GM18909 (cell line): ENCODE results near the gene SULT1A3.
A peak's percentile ranks its signal among the peaks of the same experiment; 100 is the strongest.
"Not testable (repeated sequence)": the region's sequence is repeated elsewhere in the genome, so short reads cannot be mapped to it uniquely, and the experiment has no call there.

ENCODE experiments used
- ATAC-seq: cut with Tn5 transposase; IDR thresholded peaks from one replicate; pipeline ENCODE4 v1.9.1; 2021; ENCODE audit warnings: mild to moderate bottlenecking; ENCODE audit not compliant: unreplicated experiment, poor library complexity

SULT1A3 gene

DNA sequence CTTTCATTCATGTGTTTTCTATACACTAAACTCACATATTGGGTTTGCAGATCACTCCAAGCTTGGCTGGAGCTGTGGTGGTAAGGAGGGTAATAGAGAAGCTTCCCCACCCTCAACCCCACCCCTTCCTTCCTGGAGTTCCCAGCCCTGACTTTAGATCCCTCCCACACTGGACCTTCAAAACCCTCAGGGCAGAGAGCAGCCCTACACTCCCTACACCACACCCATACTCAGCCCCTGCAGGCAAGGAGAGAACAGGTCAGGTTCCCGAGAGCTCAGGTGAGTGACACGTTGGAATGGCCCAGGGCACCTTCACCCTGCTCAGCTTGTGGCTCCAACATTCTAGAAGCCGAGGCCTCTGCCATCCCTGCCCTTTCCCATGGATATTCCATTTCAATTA is at the start of gene SULT1A3:
Gene SULT1A3 (plus strand): TSS at position 207 of the 400 bp plus-strand sequence. CDS start 1,474 bp downstream, outside the sequence.
- ATAC-seq, result not testable (repeated sequence)

DNA sequence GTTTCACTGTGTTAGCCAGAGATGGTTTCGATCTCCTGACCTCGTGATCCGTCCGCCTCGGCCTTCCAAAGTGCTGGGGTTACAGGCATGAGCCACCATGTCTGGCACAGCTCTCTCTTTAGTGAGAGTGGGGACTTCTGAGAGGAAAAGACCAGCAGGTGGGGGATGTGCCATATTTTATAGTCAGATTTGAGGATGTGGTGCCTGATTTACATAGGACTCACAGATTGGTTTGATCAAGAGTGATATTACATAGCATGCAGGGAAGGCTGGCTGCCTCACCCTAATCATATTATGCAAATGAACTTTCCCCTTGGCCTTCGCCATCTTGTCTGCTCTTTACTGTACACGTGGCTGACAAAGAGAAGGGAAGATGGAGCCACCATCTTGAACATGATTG is 48.0 kb upstream of the SULT1A3 start:
- ATAC-seq, result no peak

DNA sequence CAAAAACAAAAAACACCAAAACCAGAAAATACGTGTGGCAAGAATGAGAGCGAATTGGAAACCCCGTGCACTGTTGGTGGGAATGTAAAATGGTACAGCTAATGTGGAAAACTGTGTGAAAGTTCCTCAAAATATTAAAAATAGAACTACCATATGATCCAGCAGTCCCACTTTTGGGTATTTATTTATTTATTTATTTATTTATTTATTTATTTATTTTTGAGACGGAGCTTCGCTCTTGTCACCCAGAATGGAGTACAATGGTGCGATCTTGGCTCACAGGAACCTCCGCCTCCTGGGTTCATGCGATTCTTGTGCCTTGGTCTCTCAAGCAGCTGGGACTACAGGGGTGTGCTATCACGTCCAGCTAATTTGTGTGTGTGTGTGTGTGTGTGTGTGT is 46.5 kb upstream of the SULT1A3 start:
- no peak for ATAC-seq

DNA sequence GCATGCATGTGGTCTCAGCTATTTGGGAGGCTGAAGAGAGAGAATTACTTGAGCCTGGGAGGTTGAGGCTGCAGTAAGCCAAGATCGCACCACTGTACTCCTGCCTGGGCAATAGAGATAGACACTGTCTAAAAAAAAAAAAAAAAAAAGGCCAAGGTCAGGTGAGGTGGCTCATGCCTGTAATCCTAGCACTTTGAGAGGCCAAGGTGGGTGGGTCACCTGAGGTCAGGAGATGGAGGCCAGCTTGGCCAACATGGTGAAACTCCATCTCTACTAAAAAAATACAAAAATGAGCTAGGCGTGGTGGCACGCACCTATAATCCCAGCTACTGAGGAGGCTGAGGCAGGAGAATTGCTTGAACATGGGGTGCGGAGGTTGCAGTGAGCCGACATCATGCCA is 43.9 kb upstream of the SULT1A3 start:
- no peak for ATAC-seq

DNA sequence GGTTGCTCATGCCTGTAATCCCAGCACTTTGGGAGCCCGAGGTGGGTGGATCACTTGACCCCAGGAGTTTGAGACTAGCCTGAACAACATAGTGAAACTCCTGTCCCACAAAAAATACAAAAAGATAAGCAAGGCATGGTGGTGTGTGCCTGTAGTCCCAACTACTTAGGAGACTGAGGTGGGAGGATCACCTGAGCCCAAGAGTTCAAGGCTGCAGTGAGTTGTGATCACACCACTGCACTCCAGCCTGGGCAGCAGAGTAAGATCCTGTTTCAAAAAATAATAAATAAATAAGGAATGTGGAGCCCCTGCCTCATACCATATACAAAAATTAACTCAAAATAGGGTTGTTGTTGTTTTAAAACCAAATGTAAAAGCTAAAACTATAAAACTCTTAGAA is 41.8 kb upstream of the SULT1A3 start:
- no peak for ATAC-seq

DNA sequence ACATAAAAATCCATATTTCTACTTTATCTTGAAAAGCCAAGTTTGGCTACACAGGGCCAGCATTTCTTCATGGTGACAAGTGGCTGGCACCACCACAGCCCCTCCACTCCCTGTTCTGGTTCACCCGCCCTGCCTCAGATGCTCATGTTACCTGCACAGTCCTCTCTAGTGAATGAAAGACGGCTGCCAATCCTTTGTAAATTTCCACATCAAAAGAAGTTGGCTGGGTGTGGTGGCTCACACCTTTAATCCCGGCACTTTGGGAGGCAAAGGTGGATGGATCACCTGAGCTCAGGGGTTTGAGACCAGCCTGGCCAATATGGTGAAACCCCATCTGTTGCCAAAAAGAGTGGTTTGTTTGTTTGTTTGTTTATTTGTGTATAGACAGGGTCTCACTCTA is 35.5 kb upstream of the SULT1A3 start:
- no peak for ATAC-seq

DNA sequence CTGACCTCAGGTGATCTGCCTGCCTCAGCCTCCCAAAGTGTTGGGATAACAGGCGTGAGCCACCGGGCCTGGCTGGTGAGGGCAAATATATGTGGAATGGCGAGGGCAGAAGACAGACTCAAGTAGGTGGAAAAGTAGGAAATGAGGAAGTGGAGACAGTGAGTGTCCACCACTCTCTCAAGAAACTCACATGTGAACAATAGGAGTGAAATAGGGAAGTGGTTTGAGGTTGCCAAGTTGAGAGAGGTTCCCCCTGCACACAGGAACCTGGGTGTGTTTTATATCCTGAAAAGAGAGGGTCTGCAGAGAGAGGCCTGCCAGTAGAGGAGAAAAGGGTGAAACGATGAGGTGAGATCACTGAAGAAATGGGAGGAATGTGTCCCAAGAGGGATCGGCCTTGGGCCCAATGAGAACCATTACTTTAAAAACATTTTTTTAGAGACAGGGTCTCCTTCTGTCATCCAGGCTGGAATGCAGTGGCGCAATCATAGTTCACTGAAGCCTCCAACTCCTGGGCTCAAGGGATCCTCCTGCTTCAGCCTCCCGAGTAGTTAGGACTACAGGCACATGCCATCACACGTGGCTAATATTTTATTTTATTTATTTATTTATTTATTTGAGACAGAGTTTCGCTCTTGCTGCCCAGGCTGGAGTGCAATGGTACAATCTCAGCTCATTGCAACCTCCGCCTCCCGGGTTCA is 32.7 kb upstream of the SULT1A3 start:
- peak; percentile 67 for ATAC-seq

DNA sequence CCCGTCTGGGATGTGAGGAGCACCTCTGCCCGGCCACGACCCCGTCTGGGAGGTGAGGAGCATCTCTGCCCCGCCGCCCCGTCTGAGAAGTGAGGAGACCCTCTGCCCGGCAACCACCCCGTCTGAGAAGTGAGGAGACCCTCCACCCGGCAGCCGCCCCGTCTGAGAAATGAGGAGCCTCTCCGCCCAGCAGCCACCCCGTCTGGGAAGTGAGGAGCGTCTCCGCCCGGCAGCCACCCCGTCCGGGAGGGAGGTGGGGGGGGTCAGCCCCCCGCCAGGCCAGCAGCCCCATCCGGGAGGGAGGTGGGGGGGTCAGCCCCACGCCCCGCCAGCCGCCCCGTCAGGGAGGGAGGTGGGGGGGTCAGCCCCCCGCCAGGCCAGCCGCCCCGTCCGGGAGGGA is 30.3 kb upstream of the SULT1A3 start:
- ATAC-seq, result not testable (repeated sequence)

DNA sequence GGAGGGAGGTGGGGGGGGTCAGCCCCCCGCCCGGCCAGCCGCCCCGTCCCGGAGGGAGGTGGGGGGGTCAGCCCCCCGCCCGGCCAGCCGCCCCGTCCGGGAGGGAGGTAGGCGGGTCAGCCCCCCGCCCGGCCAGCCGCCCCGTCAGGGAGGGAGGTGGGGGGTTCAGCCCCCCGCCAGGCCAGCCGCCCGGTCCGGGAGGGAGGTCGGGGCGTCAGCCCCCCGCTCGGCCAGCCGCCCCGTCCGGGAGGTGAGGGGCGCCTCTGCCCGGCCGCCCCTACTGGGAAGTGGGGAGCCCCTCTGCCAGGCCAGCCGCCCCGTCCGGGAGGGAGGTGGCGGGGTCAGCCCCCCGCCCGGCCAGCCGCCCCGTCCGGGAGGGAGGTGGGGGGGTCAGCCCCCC is 29.6 kb upstream of the SULT1A3 start:
- ATAC-seq, result not testable (repeated sequence)

DNA sequence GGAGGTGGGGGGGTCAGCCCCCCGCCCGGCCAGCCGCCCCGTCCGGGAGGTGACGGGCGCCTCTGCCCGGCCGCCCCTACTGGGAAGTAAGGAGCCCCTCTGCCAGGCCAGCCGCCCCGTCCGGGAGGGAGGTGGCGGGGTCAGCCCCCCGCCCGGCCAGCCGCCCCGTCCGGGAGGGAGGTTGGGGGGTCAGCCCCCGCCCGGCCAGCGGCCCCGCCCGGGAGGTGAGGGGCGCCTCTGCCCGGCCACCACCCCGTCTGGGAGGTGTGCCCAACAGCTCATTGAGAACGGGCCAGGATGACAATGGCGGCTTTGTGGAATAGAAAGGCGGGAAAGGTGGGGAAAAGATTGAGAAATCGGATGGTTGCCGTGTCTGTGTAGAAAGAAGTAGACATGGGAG is 28.9 kb upstream of the SULT1A3 start:
- not testable (repeated sequence) for ATAC-seq

DNA sequence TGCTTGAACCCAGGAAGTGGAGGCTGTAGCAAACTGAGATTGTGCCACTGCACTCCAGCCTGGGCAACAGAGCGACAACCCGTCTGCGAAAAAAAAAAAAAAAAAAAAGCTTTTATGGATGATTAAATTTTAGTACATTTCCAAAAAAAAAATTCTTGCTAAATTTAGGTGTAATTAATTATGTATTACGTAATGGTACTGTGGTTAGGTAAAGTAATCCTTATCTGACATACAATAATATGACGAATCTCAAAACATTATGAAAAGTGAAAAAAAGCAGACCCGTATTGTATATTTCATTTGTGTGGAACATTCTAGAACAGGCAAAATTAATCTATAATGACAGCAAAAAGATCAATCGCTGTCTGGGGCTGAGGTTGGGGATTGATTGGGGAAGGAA is 26.0 kb upstream of the SULT1A3 start:
- ATAC-seq, result no peak

DNA sequence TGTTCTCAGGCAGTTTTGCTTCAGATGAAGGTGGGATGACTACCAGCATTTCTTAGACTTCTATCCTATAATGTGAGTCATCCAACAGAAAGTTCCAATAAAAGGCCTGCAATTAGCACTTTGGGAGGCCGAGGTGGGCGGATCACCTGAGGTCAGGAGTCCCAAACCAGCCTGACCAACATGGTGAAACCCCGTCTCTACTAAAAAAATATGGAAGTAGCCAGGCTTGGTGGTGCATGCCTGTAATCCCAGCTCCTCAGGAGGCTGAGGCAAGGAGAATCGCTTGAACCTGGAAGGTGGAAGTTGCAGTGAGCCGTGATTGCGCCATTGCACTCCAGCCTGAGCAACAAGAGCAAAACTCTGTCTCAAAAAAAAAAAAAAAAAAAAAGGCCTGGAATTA is 22.2 kb upstream of the SULT1A3 start:
- not testable (repeated sequence) for ATAC-seq

DNA sequence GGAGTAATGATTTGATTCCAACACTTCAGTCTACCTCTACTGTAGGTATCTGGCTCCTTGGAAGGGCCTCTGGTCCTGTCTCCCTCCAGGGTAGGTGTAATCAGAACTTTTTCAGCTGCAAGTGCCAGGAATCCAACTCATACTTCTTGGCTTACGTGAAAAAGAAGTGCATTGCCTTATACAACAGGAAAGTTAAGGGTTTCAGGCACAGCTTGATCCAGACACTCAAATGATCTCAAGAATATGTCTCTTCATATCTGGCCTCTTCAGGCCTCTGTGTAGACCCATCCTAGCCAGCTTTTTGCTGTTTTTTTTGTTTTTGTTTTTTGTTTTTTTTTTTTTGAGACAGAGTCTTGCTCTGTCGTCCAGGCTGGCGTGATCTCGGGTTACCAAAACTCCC is 19.9 kb upstream of the SULT1A3 start:
- ATAC-seq, result no peak

DNA sequence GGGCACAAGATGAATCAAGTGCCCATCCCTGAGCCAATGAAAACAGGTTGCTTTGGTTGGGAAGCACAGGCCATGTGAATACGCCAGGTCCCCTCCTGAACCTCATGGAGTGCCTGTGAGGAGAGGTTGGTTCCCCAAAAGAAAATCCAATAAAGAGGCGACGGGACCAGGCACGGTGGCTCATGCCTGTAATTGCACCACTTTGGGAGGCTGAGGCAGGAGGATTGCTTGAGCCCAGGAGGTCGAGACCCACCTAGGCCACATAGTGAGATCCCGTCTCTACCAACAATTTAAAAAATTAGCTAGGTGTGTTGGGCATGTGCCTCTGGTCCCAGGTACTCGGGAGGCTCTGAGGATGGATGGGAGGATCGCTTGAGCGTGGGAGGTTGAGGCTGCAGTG is 19.1 kb upstream of the SULT1A3 start:
- ATAC-seq, result no peak

DNA sequence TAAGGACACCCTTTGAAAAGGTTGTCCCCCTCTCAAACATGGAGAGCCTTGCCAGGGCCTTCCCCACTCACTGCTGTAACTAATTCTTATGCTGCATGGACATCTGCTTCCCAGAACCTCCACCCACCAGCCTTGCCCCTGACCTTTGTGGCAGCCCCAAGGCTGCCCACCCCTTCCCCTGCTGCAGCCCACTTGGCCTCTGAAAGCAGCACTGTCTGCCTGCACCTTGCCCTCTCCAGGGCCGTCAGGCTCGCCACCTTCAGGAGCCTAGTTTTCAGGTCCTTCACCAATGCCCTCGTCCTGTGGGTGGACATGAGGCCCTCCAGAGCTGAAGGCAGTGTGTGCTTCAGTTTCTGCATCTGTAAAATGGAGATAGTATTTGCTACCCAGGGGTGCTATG is 18.3 kb upstream of the SULT1A3 start:
- ATAC-seq, result no peak

DNA sequence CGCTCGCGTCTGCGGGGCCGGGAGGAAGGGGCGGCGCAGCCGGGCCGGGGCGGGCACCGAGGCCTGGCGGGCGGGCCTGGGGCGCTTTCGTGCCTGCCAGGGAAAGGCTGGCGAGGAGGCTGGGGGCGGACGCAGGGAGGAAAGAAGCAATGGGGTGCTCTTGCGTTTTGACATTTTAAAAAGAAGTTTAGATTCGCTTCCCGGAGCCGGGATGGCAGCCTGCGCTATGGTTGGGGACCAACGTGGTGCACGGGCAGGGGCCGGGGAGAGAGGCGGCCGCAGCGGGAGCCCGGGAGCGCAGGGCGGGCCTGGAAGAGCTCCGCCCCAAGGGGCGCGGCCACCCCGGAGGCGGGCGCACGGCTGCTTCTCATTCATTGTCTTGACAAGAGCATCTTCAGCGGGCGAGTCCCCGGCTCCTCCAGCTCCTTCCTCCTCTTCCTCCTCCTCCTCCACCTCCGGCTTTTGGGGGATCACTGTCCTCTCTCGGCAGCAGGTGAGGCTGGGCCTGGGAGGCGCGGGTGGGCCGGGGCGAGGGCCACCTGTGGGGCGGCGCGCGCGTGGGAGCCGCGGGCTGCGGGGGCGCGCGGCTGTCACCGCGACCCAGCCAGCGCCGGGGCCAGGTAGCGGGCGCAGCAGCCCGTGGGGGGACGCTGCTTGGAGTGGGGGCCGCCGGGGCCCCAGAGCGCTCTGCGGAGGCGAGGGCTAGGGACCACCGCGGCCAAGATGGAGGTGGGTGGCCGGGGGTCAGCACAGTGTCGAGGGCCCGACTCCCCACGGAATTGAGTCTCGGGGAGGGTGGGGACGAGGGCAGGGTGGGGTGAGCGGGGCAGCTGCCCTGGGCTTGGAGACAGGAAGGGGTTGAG is 15.6 kb upstream of the SULT1A3 start, which contains the start of gene CORO1A:
Gene CORO1A (plus strand): TSS at position 370 of the 863 bp plus-strand sequence. CDS start 1,608 bp downstream, outside the sequence.
- ATAC-seq, result peak; percentile 52

DNA sequence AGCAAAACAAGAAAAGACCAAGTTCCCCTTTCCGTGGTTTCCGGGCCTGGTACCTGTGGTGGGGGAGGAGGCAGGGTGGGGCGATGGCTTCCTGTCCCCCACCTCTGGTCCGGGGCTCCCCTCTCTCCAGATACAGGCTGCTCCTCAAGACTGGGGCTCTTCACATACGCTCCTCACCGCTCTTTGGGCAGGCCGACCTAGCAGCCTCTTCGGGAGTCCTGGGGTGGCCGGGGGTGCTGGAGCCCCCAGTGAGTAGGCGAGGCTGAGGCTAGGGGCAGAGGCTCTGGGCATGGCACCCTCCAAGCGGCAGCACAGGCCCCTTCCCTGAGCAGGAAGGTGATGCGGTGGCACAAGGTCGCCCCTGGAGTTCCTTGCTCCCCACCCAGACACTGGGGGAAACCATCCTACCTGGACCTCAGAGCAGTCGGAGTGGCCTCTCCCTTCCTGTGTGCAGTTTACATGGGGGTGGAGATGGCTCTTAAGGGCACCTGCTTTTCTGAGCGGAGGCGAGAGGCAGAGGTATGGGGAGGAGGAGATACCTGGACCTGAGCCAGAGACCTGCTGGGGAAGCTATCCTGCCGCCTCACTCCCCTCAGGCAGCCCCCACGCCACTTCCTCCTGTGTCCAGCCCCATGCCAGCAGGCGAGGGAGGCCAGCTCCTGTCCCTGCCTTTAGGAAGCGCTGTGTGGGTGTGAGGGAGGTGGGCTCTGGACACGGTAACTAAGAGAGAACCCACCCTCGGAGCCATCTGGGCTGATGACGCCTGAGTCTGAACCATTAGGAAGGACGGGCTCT is 14.8 kb upstream of the SULT1A3 start:
- ATAC-seq, result peak; percentile 35

DNA sequence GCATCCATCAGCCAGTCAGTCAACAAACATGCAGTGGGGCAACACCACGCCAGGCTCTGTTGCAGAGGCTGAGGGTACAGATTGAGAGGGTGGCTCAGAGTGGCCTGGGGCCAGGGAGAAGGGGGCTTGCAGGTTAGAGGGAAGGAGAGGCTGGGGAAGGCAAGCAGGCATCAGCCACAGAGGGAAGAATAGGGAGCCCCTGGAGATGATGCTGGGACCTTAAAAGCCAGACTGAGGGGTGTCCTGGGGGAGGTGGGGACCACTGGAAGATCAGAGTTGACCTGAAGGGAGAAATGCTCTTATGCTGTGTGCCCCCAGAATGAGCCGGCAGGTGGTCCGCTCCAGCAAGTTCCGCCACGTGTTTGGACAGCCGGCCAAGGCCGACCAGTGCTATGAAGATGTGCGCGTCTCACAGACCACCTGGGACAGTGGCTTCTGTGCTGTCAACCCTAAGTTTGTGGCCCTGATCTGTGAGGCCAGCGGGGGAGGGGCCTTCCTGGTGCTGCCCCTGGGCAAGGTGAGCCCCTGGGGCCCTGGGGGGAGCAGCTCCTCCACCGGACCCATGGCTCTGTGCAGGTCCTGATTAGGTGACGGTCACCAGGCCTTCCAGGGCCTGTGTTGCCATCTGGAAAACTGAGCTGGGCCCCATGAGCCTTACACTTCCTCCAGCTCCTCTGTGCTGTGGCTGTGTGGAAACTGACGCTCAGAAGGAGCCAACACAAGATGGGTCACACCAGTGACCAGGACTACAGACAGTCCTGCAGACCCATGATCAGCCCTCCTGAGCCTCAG is 14.0 kb upstream of the SULT1A3 start:
- ATAC-seq, result no peak

DNA sequence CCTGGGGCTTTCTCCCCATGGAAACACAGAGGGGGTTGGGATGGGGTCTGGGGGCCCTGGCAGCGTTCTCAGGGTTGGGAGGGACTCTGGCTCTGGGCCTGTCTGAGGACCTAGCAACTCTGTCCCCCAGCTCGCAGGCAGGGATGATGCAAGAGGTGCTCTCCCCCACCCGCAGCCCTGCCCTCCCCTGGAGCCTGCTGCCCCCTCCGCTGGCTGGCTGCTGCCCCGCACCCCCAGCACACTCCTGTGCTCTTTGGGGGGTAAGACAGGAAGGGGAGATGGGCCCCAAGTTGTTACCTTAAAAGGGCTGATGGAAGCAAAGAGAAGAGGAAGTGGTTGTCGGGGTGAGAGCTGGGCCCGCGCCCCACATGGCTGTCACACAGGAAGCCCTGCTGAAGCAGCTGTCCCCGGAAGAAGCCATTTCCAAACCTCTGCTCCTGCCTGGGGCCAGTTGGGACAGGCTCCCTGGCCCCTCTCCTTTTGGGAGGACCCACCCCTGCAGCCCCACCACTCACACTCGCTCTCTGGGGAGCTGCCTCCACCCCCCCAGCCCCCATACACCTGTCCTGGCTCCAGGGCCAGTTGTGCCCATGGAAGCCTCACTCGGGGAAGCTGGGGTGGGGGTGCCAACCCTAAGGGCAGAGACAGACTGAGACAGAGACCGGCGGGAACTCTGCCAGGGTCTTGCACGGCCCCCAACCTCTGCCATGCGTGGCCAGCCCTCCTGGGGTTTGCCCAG is 13.2 kb upstream of the SULT1A3 start:
- ATAC-seq, result peak; percentile 42
